GM18511 (cell line): ENCODE results near the gene PRXL2A.
"Not testable (repeated sequence)": the region's sequence is repeated elsewhere in the genome, so short reads cannot be mapped to it uniquely, and the experiment has no call there.

Source experiments
- ATAC-seq: cut with Tn5 transposase; IDR thresholded peaks from one replicate; pipeline ENCODE4 v1.9.1; 2021; ENCODE audit warnings: mild to moderate bottlenecking, moderate library complexity; ENCODE audit not compliant: unreplicated experiment

PRXL2A gene

GRCh38 chr10:80411267-80411668, 2.9 kb downstream of the PRXL2A start:
- no peak for ATAC-seq

DNA sequence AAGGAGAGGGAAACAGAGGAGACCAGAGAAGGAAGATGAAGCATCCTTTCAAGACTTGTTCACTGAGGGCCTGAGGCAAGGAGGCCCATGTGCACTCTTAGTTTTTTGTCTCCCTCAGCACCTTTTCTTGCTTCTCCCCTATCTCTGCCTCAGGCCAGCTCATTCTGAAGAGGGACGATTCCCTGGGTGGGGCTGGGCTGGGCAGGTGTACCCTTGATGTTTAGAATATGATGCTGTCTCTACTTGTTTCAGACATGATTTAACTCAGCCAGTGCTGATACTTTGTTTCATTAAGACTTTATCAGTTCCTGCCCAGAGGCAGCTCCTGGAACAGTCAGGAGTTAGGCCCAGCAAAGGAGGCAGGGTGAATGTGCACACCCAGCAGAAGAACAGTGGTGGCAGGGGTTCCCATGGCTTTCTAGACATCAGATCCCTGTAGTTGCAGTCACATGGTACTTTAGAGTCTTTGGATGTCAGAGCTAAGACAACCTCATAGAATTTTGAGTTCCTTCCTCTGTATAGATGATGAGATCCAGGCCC, 3.4 kb downstream of the PRXL2A start:
- ATAC-seq = no peak

DNA sequence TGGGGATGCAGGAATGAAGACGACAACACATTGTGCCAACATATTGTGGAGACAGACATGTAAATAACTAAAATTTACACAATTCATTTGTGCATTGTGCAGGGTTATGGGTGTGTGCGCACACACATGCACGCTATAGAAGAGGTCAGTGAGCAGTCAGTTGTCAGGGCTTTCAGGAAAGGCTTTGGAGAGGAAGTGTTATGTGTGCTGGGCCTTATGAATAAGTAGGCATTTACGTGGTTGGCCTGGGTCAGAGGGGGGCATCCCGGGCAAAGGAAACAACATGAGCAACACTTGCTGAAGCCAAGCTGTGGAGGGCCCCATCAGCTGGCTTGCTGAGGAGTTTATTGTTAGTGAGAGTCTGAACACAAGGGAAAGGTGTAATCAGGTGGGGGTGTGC, 4.1 kb downstream of the PRXL2A start:
- no peak for ATAC-seq

GRCh38 chr10:80413271-80413996, 5.1 kb downstream of the PRXL2A start:
- ATAC-seq = no peak

DNA sequence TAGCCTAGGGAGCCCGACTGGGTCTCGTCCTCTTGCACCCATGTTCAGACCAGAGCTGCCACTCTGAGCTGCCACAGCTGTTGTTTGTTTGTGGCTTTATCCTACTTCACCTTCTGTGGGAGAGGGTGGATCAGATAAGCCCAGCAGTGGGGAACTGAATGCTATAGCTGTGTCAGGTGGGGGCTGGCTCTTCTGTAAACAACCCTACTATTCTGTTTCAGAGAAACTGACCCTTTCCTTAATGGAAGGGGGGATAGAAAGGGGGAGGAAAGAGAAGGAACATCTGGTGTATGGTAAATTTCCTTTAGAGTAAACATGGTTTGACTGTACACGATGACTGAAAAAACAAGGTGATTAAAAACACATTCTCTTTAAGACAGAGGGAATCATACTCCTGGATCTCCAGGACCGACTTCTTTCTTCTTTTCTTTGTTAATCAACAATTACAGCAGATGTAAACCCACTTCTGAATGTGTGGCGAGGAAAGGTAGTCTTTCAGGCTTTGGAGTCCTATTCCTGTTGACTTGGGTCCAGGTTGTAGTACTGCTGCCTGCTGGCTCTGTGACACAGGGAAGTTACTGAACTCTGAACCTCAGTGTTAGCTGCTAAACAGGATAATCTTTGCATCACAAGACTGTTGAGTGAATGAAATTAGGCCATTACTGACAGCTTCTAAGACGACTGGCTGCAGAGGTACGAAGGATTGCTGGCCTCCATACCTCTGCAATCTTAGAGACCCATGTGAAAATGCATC, 6.0 kb downstream of the PRXL2A start:
- no peak for ATAC-seq

GRCh38 chr10:80415734-80416478, 7.6 kb downstream of the PRXL2A start:
- no peak for ATAC-seq

- no peak for ATAC-seq
Observed at GRCh38 chr10:80416479-80417098, 8.2 kb downstream of the PRXL2A start.

DNA sequence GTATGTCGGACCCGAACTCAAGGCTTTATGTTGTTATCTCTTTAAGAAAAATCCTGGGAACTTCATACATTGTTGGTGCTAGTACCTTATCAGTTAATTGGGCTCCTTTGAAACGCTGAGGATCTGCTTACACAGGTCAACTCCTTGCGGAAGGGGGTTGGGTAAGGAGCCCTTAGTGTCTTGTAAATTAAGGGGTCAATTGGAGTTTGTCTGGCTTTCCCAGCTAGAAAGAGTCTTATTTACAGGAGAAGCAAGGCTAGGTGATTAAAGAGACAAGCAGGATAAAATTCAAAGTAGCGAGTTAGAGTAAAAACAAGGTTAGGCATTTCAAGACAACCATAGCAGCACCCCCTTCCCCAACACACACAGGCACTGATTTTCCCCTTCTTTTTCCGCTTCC, 8.9 kb downstream of the PRXL2A start:
- not testable (repeated sequence) for ATAC-seq

DNA sequence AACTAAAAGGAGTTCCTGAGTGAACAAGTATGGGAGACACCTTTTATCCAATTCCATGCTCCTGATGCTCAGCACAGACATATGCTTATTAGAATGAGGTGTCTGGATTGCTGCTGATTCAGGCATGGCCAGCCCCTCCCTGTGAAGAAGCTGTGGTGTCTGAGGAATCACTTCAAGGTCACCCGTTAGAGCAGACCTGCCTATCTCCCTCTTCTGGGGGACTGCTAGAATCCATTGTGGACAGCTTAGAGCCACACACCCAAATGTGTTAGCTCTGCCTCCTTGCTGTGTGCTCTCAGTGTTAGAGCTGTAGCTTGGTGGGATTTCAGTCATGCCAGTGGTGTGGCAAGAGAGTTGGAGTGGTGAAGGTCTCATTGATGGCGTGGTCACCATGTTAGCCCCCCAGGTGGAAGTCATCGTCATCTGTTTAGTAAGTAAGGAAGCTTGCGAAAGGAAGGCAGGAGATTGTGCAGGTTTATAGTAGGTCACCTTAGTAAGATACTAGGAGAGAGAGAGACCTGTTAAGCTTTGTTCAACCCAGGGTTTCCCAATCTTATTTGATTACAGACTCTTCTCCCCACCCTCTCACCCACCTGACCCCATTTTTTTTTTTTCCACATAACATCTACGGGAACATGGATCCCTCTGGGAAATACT, 12.8 kb downstream of the PRXL2A start:
- ATAC-seq = peak; percentile 26

- ATAC-seq = peak; percentile 97
Observed at GRCh38 chr10:80421707-80422536, 13.6 kb downstream of the PRXL2A start.

DNA sequence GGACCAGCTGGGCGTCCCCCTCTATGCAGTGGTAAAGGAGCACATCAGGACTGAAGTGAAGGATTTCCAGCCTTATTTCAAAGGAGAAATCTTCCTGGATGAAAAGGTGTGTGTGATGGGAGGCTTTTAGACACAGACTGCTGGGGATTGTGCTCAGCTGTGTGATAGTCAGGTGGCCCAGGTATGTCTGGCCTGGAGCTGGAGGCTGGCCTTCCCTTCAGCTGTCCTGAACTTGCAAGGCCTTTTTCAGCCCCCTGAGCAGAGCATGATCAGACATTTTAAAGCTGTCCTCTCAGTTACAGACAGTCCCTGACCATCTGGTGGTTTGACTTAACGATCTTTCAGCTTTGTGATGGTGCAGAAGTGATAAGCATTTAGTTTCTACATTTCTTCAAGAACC, 17.6 kb downstream of the PRXL2A start:
- no peak for ATAC-seq

GRCh38 chr10:80427541-80427940, 19.2 kb downstream of the PRXL2A start:
- no peak for ATAC-seq

DNA sequence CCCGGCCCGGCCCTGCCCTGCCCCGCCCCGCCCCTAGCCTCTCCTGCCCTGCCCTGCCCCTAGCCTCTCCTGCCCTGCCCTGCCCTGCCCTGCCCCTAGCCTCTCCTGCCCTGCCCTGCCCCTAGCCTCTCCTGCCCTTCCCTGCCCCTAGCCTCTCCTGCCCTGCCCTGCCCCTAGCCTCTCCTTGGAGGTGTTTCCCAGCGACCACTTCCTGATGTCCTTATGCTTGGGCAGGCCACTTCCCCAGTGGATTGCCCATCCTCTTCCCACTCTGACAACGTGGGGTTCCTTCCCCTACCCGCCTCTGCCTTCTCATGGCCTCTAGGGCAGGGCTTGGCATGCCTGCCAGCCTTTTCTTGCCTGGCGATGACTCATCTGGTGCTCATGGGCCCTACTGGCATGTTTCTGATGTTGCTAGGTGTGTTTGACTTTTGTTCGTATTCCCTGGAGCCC, 21.2 kb downstream of the PRXL2A start:
- ATAC-seq = no peak

- ATAC-seq = no peak
Observed at GRCh38 chr10:80433134-80433533, 24.8 kb downstream of the PRXL2A start.

GRCh38 chr10:80436446-80437098, 28.2 kb downstream of the PRXL2A start:
- ATAC-seq = no peak

- ATAC-seq = no peak
Observed at GRCh38 chr10:80437227-80437626, 28.9 kb downstream of the PRXL2A start.

GRCh38 chr10:80441831-80442230, 33.5 kb downstream of the PRXL2A start:
- ATAC-seq = no peak

GRCh38 chr10:80442879-80443278, 34.5 kb downstream of the PRXL2A start:
- ATAC-seq = no peak

GRCh38 chr10:80443531-80443974, 35.2 kb downstream of the PRXL2A start:
- ATAC-seq = peak; percentile 68
